SK-N-SH (cell line): ENCODE results near the gene HNRNPM. TPM values are rescaled to one million over a fixed set of nuclear protein-coding genes. Genes with fewer than 3 reads are reported as not detected.

ENCODE experiments used
- CTCF ChIA-PET: fragments of 300-600, 350-600 bp; formaldehyde crosslinking; extraction: SDS; loops from one replicate; lab custom pipeline; 2021; lab: Yijun Ruan, JAX
- POLR2A ChIA-PET: fragments of 350-600 bp; sonication (Branson Sonifier 250); formaldehyde crosslinking; extraction: SDS; loops from one replicate; lab custom pipeline; 2020; ENCODE audit warnings: antibody characterized with exemption, inconsistent platforms; lab: Yijun Ruan, JAX
- DNase-seq: peaks from one replicate; pipeline ENCODE4 v3.0.0; 2012
- H2AFZ ChIP-seq: fragments of 200-600 bp; sonication (generic); 2 replicates; pipeline ENCODE4 v1.8.1; 2016; ENCODE audit warnings: antibody characterized with exemption, mild to moderate bottlenecking, low read depth
- H3F3A ChIP-seq: fragments of 200-600 bp; sonication (generic); replicated peaks from 2 replicates; pipeline ENCODE3; 2016; ENCODE audit warnings: antibody characterized with exemption, mild to moderate bottlenecking; ENCODE audit not compliant: insufficient read depth
- H3K27ac ChIP-seq, 2 experiments: fragments of 200-500 bp in 1 of 2; fragments of 200-600 bp in 1 of 2; sonication (Bioruptor generic) in 1 of 2; sonication (generic), shearing (Covaris generic) in 1 of 2; 2 replicates each; pipeline versions ENCODE4 v1.5.1 to v1.6.1; 2014 to 2016; ENCODE audit warnings: low read depth in 2 of 2, inconsistent platforms in 1 of 2, low read length in 1 of 2, mild to moderate bottlenecking in 1 of 2, mixed read lengths in 1 of 2
- H3K27me3 ChIP-seq: fragments of 200-600 bp; sonication (generic), shearing (Covaris generic); 2 replicates; pipeline ENCODE4 v1.6.1; 2016; ENCODE audit warnings: mixed run types; ENCODE audit not compliant: insufficient read depth
- H3K36me3 ChIP-seq, 2 experiments: fragments of 200-500 bp in 1 of 2; fragments of 200-600 bp in 1 of 2; sonication (Bioruptor generic) in 1 of 2; sonication (generic) in 1 of 2; replicated peaks in 1 of 2; 2 replicates each; pipeline versions ENCODE3 to v1.5.1; 2014 to 2016; ENCODE audit warnings: low read length in 1 of 2, mild to moderate bottlenecking in 1 of 2; ENCODE audit not compliant: insufficient read depth in 2 of 2, control insufficient read depth in 1 of 2
- H3K4me1 ChIP-seq, 2 experiments: fragments of 200-500 bp in 1 of 2; fragments of 200-600 bp in 1 of 2; sonication (Bioruptor generic) in 1 of 2; sonication (generic), shearing (Covaris generic) in 1 of 2; 2 replicates each; pipeline versions ENCODE4 v1.5.1 to v1.6.1; 2014 to 2016; ENCODE audit warnings: low read depth in 1 of 2, low read length in 1 of 2, mixed run types in 1 of 2; ENCODE audit not compliant: insufficient read depth in 2 of 2, control insufficient read depth in 1 of 2
- H3K4me2 ChIP-seq: fragments of 200-600 bp; sonication (generic), shearing (Covaris generic); 2 replicates; pipeline ENCODE4 v1.6.1; 2017; ENCODE audit warnings: mixed run types
- H3K4me3 ChIP-seq, 2 experiments: fragments of 200-500 bp in 1 of 2; fragments of 200-600 bp in 1 of 2; sonication (Bioruptor generic) in 1 of 2; sonication (generic), shearing (Covaris generic) in 1 of 2; 2 replicates each; pipeline versions ENCODE4 v1.5.1 to v1.8.1; 2014 to 2016; ENCODE audit warnings: low read depth in 2 of 2, inconsistent platforms in 1 of 2, low read length in 1 of 2, mild to moderate bottlenecking in 1 of 2, mixed read lengths in 1 of 2, moderate library complexity in 1 of 2
- H3K79me2 ChIP-seq: fragments of 200-600 bp; sonication (generic); 2 replicates; pipeline ENCODE4 v1.8.1; 2017; ENCODE audit warnings: mild to moderate bottlenecking; ENCODE audit not compliant: insufficient read depth
- H3K9ac ChIP-seq: fragments of 200-600 bp; sonication (generic); 2 replicates; pipeline ENCODE4 v1.6.1; 2017; ENCODE audit warnings: mixed run types
- H3K9me2 ChIP-seq: fragments of 200-600 bp; sonication (generic); 2 replicates; pipeline ENCODE4 v1.6.1; 2017; ENCODE audit warnings: mixed run types
- H3K9me3 ChIP-seq: fragments of 200-600 bp; sonication (generic); 2 replicates; pipeline ENCODE4 v1.6.1; 2017; ENCODE audit warnings: mixed run types, mild to moderate bottlenecking, moderate library complexity
- H4K20me1 ChIP-seq: fragments of 200-600 bp; sonication (generic); 2 replicates; pipeline ENCODE4 v1.6.1; 2017; ENCODE audit warnings: mild to moderate bottlenecking, mixed run types; ENCODE audit not compliant: insufficient read depth
- EZH2phosphoT487 ChIP-seq: fragments of 200-600 bp; sonication (generic); IDR thresholded peaks from 2 replicates; pipeline ENCODE4 v1.6.1; 2017; ENCODE audit warnings: low read depth, mixed run types, mild to moderate bottlenecking, antibody characterized with exemption, moderate library complexity, borderline replicate concordance
- FOSL2 ChIP-seq: IDR thresholded peaks from 2 replicates; pipeline ENCODE4 v1.4.0; 2012; ENCODE audit warnings: low read depth, mild to moderate bottlenecking, moderate library complexity, borderline replicate concordance
- GABPA ChIP-seq: IDR thresholded peaks from 2 replicates; pipeline ENCODE4 v1.4.0; 2012; ENCODE audit warnings: low read depth, mild to moderate bottlenecking
- GATA2 ChIP-seq: sonication (generic); formaldehyde crosslinking; IDR thresholded peaks from 2 replicates; pipeline ENCODE4 v1.5.0; 2020; ENCODE audit warnings: mild to moderate bottlenecking, missing genetic modification reagents
- IRF3 ChIP-seq: fragments of 150-350 bp; IDR thresholded peaks from 2 replicates; pipeline ENCODE4 v1.6.1; 2016; ENCODE audit warnings: mild to moderate bottlenecking, low read depth, low read length
- MXI1 ChIP-seq: IDR thresholded peaks from 2 replicates; pipeline ENCODE4 v1.6.1; 2012; ENCODE audit warnings: mild to moderate bottlenecking, low read depth, low read length, improper control_type of control experiment
- NFIC ChIP-seq: IDR thresholded peaks from 2 replicates; pipeline ENCODE4 v1.4.0; 2012; ENCODE audit warnings: borderline replicate concordance
- NRF1 ChIP-seq: IDR thresholded peaks from 2 replicates; pipeline ENCODE4 v1.6.1; 2012; ENCODE audit warnings: low read depth, mild to moderate bottlenecking, low read length
- POLR2AphosphoS5 ChIP-seq: IDR thresholded peaks from 2 replicates; pipeline ENCODE4 v1.6.1; 2012; ENCODE audit warnings: low read depth, low read length
- RFX5 ChIP-seq: IDR thresholded peaks from 2 replicates; pipeline ENCODE4 v1.6.1; 2012; ENCODE audit warnings: mild to moderate bottlenecking, improper control_type of control experiment, low read length
- RXRA ChIP-seq: IDR thresholded peaks from 2 replicates; pipeline ENCODE4 v1.4.0; 2012; ENCODE audit warnings: low read depth, mild to moderate bottlenecking, borderline replicate concordance
- SMC3 ChIP-seq: IDR thresholded peaks from 2 replicates; pipeline ENCODE4 v1.6.1; 2012; ENCODE audit warnings: low read depth, low read length, improper control_type of control experiment
- TAF1 ChIP-seq: IDR thresholded peaks from 2 replicates; pipeline ENCODE4 v1.6.1; 2012; ENCODE audit warnings: low read depth, mild to moderate bottlenecking, low read length, moderate library complexity, borderline replicate concordance
- TEAD4 ChIP-seq: IDR thresholded peaks from 2 replicates; pipeline ENCODE4 v1.4.0; 2012; ENCODE audit warnings: mild to moderate bottlenecking, borderline replicate concordance; ENCODE audit not compliant: insufficient read depth
- YY1 ChIP-seq: IDR thresholded peaks from 2 replicates; pipeline ENCODE4 v1.4.0; 2012; ENCODE audit warnings: low read depth, mild to moderate bottlenecking
- ZBTB33 ChIP-seq: IDR thresholded peaks from 2 replicates; pipeline ENCODE4 v1.4.0; 2012; ENCODE audit warnings: low read depth, borderline replicate concordance
- WGBS: methylation state at CpG from one replicate; pipeline ENCODE4 v1.1.6; 2017; ENCODE audit warnings: low lambda C conversion rate; 5-methylcytosine and 5-hydroxymethylcytosine counted together
- polyA plus RNA-seq, 3 experiments: library from polyadenylated mRNA; depleted of rRNA; stranded (reverse); fragments of >200 nt; gene quantifications; 2 replicates each; pipeline ENCODE4 v1.2.3, GENCODE V29; 2012

The HNRNPM gene
- polyA plus RNA-seq, 1 of the 3 experiments (the other 2 are of a cell fraction): 205 TPM

GRCh38 chr19:8449830-8450229 is 5.1 kb downstream of the HNRNPM start:
- no peak overlapping the region for H3K9ac ChIP-seq
- H3F3A ChIP-seq: peaks cover 32% of the 10 kb centered on the region
- H3K36me3 ChIP-seq: peaks cover 26 to 32% of the 10 kb centered on the region in 2 experiments
- peaks cover 92% of the 10 kb centered on the region for H4K20me1 ChIP-seq
- no peaks in the 10 kb centered on the region for H3K27me3 ChIP-seq
- H3K4me1 ChIP-seq: peaks cover 16 to 17% of the 10 kb centered on the region in 2 experiments; a peak in 3 of 4 replicates
- TF ChIP-seq FOSL2 (no peak), GATA2 (no peak), RXRA (no peak), IRF3 (no peak), SMC3 (no peak), GABPA (no peak), NFIC (no peak), TEAD4 (no peak), RFX5 (no peak), ZBTB33 (no peak), POLR2AphosphoS5 (no peak), TAF1 (no peak), EZH2phosphoT487 (no peak), NRF1 (no peak), MXI1 (no peak), YY1 (no peak)
- POLR2A ChIA-PET: interaction anchor here (0.8 kb wide), 1 partner anchor 20 kb away, joined by 3 read pairs; no protein-coding TSS in a partner anchor
- H3K79me2 ChIP-seq: peaks cover 99% of the 10 kb centered on the region
- H3K9me3 ChIP-seq: no peaks in the 10 kb centered on the region
- CTCF ChIA-PET: interaction anchor here (2.2 kb wide), 1 partner anchor 56 kb away, joined by 6 read pairs; no protein-coding TSS in a partner anchor
- no peak overlapping the region for H3K4me3 ChIP-seq
- H3K4me2 ChIP-seq: 0 out of 2 replicates have a peak overlapping the region, but pooled peaks have one; percentile 26
- no peak for DNase-seq
- WGBS: 93% methylated on average over 5 of the region's 8 CpGs
- H3K9me2 ChIP-seq: no peaks in the 10 kb centered on the region
- H2AFZ ChIP-seq: no peak overlapping the region
- H3K27ac ChIP-seq: no peak overlapping the region
